PFSK-1 (cell line): Measurements from ENCODE around the gene DAP3. TPM values are rescaled to one million over a fixed set of nuclear protein-coding genes. Genes with fewer than 3 reads are reported as not detected.

Experiments used
- FOXP2 ChIP-seq: optimal IDR thresholded peaks from 2 replicates; pipeline ENCODE3; 2011; ENCODE audit warnings: borderline replicate concordance, control low read depth, inconsistent platforms; ENCODE audit not compliant: insufficient read depth; ENCODE audit errors: extremely low read length, extremely low read depth
- POLR2AphosphoS5 ChIP-seq: IDR thresholded peaks from 2 replicates; pipeline ENCODE4 v1.6.1; 2012; ENCODE audit warnings: low read depth, mild to moderate bottlenecking, control low read depth, low read length, moderate library complexity
- REST ChIP-seq, 2 experiments: IDR thresholded peaks; 2 replicates each; pipeline versions ENCODE4 v1.6.1 to v1.8.0; 2011 to 2012; ENCODE audit warnings: low read depth in 2 of 2, low read length in 2 of 2, control low read depth in 1 of 2, inconsistent platforms in 1 of 2, mild to moderate bottlenecking in 1 of 2, moderate library complexity in 1 of 2; ENCODE audit not compliant: insufficient read depth in 1 of 2
- SIN3A ChIP-seq: IDR thresholded peaks from 2 replicates; pipeline ENCODE4 v1.6.1; 2012; ENCODE audit warnings: mild to moderate bottlenecking, low read length, moderate library complexity, borderline replicate concordance; ENCODE audit not compliant: insufficient read depth
- TAF1 ChIP-seq: IDR thresholded peaks from 2 replicates; pipeline ENCODE4 v1.6.1; 2012; ENCODE audit warnings: low read length, control low read depth, borderline replicate concordance; ENCODE audit not compliant: insufficient read depth
- polyA plus RNA-seq: library from polyadenylated mRNA; unstranded; fragments of >200 nt; gene quantifications from one replicate; pipeline ENCODE4 v1.2.1, GENCODE V29; 2012; ENCODE audit warnings: low read depth, missing spikeins; ENCODE audit not compliant: insufficient read length

DAP3 gene
- 303 TPM for polyA plus RNA-seq

DNA sequence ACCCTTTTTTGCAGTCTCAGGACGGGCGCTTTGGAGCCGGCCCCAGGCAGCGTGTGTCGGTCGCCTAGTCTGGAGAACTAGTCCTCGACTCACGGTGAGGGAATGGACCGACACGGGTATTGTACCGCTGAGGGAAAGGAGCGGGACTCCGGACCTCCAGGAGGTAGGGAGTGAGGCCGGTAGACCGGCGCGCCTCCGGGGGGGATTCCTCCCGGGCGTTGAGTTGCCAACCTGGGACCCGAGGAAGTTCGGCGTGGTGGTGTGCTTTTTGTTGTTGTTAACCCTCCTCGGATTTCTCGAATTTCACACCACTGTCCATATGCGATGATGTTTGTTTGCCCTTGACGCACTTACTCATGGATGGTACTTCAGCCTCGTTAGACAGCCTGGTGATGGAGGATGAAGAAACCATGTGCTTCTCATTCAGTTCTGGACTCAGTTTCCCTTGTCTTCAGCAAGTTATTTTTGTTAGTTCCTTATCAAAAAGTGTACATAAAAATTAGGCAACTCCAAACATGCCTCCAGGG lies at the start of gene DAP3:
Gene DAP3 (plus strand): TSS at position 11 of the 527 bp plus-strand sequence. CDS start 20,689 bp downstream, outside the sequence.
- TF ChIP-seq POLR2AphosphoS5 (peak; percentile 66; the same call in 1 of the 2 replicates), TAF1 (peak; percentile 83; the same call in 1 of the 2 replicates), REST (IDR thresholded peaks at IDR 0.05; ENCODE audit: insufficient read depth in 1 of 2, low read depth in 2 of 2, low read length in 2 of 2) (0 out of 4 replicates have a peak, but pooled peaks of 1 of the 2 experiments have one; percentile 6)

GRCh38 chr1:155640367-155640766 lies 48.5 kb upstream of the DAP3 start:
- no peak for TF ChIP-seq SIN3A
- TF ChIP-seq REST (IDR thresholded peaks at IDR 0.05; ENCODE audit: insufficient read depth in 1 of 2, low read depth in 2 of 2, low read length in 2 of 2): no peak
- TF ChIP-seq TAF1: no peak
- TF ChIP-seq POLR2AphosphoS5: no peak
- no peak for TF ChIP-seq FOXP2

DNA sequence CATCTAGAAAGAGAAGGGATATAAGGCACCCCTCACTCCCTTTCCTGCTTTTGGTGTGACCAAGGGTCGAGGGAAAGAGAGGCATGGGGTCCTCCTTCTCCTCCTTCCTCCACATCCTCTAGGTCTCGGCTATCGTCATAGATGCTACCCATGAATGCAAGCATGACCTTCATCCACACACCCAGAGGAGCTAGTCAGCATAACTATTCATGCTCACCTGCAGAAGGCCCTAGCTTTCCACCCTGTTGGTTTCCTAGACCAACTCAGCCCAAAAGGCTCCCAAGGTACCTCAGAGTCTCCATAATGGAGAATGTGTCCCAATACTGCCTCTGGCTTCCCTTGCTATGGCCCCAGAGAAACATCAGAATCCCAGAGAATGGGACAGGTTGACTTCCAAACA lies 45.7 kb upstream of the DAP3 start:
- no peak for TF ChIP-seq POLR2AphosphoS5
- TF ChIP-seq SIN3A: no peak
- TF ChIP-seq FOXP2: no peak
- no peak for TF ChIP-seq REST (IDR thresholded peaks at IDR 0.05; ENCODE audit: insufficient read depth in 1 of 2, low read depth in 2 of 2, low read length in 2 of 2)
- no peak for TF ChIP-seq TAF1

DNA sequence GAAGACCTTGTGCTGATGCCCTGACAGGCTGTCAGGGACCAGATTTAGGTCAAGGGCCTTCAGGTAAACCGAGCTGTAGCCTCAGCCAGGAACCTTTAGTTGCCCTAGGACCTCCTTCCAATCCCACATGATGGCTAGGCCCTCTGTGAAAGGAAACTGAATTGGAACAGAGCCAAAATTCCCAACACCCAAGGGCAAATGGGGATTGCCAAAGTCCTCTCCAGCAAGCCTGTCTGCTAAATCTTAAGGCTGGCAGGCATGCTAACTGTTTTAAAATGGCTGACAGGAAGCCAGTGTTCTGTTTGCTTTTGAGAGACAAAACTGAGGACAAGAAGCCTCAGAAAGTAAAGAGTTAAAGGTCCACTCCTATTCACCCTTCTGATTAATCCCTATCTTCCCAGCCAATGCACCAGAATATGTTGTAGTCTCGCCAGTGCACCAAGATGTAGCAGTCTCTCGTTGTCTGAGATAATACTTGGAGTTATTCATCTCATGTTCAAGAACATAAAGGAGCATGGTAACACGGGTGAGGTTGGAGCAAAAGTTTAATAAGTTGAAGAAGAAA lies 43.8 kb upstream of the DAP3 start:
- TF ChIP-seq REST (IDR thresholded peaks at IDR 0.05; ENCODE audit: insufficient read depth in 1 of 2, low read depth in 2 of 2, low read length in 2 of 2): no peak
- no peak for TF ChIP-seq TAF1
- no peak for TF ChIP-seq POLR2AphosphoS5
- TF ChIP-seq SIN3A: no peak
- no peak for TF ChIP-seq FOXP2

DNA sequence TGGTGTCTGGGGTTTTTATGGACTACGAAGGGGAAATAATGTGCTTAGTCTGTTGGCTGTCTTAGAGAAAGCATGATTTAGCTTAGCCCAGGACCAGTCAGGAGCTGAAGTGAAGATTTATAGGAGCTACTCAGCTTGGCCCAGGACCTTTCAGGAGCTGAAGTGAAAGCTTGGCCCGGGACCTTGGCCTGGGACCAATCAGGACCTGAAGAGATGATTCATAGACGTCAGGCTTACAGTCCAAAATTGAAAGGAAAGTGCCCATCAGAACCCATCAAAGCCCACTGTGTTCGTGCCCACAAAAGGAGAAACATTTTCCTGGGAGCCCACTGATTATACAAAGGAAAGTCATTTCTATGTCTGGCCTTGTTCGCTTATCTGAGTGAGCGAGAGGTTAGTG lies 43.2 kb upstream of the DAP3 start:
- TF ChIP-seq FOXP2 (no peak), REST (IDR thresholded peaks at IDR 0.05; ENCODE audit: insufficient read depth in 1 of 2, low read depth in 2 of 2, low read length in 2 of 2) (no peak), SIN3A (no peak), POLR2AphosphoS5 (no peak), TAF1 (no peak)
